GM18870 (cell line): ENCODE results near the gene PCAT6.

Source experiments
- ATAC-seq: cut with Tn5 transposase; IDR thresholded peaks from one replicate; pipeline ENCODE4 v1.9.1; 2021; ENCODE audit warnings: moderate library complexity; ENCODE audit not compliant: unreplicated experiment

Gene PCAT6

DNA sequence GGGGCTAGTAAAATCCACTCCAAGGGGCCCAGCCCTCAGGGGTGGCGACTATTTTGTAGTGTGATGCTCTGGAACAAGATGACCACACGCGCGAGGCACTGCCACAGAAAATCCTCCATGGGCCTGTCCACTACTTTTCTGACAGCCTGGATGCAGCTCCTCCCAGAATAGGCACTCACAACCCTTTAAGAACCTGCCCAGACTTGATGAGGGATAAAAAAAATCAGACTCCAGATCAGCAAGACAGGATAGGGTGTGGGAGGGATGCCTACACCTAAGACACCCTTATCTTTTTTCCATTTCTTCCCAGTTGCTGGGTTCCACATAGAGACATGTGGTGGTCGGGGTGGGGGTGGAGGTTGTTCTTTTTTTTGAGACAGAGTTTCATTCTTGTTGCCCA, 33.5 kb downstream of the PCAT6 start:
- no peak for ATAC-seq

DNA sequence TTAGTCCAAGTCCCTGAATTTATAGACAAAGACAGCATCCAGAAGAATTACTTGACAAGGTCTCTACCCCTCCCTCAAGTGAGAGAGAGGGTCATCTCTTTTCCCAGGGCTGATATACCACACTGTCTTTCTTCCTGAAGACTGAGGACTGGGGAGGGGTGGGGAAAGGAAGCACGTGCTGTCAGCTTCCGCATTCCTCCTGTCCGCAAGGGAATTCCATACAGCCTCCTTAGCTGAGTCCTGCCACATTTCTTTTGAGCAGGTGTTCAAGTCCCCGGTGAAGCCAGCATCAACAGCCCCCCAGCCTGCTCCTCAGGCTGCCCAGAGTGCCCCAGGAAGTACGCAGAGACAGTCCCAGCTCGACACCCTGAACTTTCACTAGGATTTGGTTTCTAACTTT, 34.2 kb downstream of the PCAT6 start:
- no peak for ATAC-seq

DNA sequence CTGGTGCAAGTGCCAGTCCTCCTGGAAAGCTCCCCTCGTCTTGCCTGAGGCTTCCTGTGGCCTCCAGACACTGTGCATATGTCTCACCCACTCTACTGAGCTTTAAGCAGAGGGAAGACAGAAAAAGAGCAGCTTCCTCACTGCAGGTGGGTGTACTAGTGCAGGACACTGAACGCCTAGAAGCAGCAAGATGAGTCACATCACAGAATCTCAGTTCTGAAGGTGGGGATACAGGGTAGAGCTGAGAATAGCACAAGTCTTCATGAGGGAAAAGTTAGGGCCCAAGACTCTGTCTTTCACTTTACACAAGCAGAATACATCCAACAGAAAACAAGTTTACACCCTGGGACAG, 37.4 kb downstream of the PCAT6 start:
- peak; percentile 80 for ATAC-seq

DNA sequence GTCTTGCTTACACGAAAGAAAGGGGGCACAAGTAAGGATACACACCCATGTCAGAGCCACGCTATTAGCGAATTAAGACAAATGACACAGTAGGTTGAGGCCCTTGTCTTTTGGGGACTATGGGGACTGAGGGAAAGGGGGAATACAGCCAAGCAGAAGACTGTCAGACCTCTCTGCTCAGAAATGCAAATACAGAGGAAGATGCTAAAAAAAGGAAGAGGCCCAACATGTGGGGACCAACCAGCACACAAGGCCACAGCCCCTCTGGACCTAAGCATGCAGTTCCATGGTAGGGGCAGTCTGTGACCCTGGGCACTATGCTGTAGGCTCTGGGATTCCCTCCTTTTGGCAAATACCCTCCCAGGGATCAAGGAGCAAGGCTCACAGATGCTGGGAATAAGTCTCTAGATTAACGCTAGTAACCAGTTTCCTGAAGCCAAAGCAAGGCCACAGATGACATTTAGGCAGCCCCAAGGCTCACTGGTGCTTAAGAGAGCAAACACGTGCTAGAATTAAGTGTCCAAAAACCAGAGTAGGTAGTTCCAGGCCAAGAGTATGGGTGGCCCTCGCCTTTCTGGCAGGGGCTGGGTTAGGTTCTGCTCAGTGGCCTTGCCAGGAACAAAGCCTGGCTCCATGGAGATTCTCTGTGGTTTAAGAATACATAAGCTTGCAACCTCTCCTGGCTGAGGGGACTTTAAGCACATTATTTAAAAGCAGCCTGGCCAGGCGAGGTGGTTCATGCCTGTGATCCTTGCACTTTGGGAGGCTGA, 40.0 kb downstream of the PCAT6 start:
- no peak for ATAC-seq

DNA sequence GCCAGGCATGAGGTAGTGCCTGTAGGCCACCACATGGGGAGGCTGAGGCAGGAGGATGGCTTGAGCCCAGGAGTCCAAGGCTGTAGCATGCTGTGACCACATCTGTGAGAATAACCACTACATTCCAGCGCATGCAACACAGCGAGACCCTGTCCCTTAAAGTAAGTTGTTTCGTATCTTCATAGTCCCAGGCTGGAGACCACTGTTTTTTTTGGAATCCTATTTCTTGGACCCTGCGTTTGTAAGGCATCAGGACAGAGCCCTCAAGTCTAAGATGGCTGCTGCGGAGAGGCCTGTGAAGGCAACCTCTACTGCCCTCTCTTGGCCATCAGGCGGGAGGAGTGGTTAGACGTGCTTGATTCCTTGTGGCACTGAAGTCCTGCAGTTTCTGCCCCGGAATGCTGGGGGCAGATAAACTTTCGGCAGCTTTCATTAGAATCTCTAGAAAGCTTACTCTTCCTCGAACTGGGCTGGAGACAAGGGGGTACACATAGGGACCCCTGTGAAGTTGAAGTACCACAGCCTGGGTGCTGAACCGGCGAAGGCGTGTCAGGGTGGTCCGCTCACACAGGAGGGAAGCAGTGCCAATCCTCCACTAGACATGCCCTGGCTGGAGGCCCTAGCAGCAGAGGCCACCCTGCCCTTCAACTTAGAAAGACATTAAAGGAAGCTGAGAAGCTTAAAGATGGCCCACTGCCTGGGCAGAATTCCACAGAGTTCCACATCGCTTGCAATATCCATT, 41.6 kb downstream of the PCAT6 start:
- no peak for ATAC-seq

DNA sequence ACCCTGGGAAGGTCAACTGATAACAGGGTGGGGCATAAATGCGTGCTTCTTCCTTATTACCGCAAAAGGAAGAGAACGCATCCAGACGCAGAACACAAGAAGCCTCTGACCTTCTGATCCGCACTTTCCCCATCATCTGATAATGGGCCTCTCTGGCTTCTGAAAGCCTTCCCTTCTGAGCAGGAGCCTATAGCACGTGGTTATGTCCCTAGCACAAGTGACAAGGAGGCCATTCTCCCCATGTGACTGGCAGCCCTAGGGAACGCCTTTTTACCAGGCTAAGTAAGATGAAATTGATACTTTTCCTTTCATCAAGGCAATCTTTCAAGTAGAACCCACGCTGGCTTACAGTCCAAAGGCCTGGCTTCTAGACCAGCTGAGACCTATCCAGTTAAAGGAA, 44.0 kb downstream of the PCAT6 start:
- ATAC-seq, result no peak

DNA sequence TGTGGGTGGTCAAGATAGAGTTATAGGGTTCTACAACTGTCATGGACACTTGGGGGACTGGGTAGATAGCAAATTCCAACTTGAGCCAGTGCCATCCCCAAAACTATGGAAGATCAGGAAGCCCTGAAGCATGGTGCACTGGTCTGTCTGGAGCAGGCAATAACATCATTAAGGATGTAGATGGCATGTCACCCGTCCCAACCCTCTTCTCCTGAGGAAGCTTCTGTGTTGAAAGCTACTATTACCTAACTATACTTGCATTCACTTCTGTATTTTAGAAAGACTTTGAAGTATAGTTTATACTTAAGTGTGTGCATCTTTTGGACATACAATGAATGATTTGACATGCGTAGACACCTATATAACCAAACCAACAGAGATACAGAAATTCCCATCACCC, 45.3 kb downstream of the PCAT6 start:
- no peak for ATAC-seq

DNA sequence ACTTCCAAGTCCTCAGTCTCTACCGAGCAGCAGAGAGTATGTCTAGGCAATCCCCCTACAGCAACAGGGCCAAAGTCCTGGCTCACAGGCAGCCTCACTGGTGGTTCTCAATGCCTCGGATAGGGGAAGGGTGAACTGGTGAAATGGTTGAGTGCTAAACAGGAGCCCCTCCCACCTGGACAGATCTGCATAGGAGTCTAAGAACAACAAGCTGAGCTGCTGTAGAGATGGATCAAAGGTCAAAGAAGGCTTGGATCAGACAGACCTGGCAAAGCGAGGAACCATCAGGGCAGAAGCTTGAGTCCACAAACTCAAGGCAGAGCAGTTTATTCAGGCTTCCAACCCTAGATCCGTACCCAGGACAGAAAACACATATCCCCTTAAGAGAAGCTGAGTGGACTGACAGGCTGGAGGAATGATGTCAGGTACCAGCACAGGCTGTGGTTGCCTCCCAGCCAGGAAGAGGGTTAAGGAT, 46.4 kb downstream of the PCAT6 start:
- ATAC-seq, result no peak

DNA sequence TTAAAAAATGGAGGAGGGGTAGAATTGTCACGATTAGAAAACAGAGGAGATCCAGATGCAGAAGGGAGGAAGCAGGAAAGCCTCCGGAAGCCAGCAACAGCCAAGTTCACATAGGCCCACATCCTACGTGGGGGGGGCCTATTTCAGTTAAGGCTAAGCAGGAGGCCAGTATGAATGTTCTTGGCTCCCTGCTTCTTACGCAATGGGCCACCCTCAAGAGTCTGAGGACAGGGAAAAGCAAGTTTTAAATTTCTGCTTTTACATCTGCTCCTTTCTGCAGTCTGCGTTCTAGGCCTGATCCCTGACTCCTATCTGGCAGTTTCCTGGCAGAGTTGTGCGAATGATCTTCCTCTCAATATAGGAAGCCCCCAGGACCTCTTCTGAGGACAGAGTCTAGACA, 47.6 kb downstream of the PCAT6 start:
- ATAC-seq, result no peak

DNA sequence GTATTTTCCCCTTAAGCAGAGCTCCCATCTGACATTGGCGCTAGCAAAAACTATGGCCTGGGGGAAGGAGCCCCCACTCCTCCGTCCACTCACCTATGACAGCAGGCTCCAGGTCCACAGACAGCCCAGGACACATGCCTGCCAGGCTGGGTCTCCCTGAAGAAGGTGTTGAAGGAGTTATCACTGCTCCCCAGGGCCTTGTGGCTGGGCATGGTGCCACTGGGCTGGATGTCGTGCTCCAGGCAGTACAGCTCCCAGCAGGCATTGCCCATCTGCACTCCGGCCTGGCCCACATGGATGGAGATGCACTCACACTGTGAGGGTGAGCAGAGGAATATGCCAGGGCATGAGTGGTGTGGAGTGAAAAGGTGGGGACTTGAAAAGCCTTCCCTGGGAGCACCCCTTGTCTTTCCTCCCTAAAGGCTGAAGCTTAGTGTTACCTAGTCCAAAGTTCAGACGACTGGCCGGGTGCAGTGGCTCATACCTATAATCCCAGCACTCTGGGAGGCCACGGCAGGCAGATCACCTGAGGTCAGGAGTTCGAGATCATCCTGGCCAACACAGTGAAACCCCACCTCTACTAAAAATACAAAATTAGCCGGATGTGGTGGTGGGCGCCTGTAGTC, 48.1 kb downstream of the PCAT6 start:
- no peak for ATAC-seq

DNA sequence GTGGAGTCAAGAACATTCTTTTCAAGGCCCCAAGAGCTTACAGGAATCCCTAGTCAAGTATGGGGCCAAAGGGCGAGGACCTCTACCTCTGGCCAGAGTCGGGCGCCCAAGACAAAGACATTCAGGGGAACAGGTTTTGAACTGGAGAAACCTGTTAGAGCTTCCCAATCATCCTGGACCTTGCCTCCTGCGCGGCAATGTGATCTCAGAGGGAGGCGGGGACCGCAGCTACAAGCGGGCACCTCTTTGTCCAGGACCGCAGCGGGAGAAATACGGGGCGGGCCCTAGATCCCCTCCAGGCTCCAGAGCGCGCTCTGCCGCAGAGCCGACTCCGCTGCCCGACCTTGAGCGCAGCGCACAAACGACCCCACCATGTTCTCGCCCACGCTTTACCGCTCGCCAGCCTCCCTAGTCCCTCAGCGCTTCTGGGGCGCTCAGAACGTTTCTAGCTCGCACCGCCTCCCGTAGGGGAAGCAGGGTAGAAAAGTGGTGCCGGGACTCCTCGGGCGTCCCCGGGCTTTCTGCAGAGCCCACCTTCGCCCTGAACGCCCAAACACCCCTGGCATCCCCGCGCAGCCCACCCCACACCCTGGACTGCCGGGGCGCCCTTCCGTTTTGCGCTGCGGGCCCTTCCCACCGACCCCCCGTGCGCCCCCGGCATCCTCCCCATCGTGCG, 50.1 kb downstream of the PCAT6 start:
- ATAC-seq, result no peak
